Skin of body (tissue), 2 donors: ENCODE data around the gene ABCG1. TPM values are rescaled to one million over a fixed set of nuclear protein-coding genes. Genes with fewer than 3 reads are reported as not detected.
"Not testable (repeated sequence)": the region's sequence is repeated elsewhere in the genome, so short reads cannot be mapped to it uniquely, and the experiment has no call there.

Source experiments
- DNase-seq: peaks from one replicate; lab custom pipeline; 2025; lab: John Stamatoyannopoulos, UW
- total RNA-seq: library from RNA; depleted of rRNA; stranded (reverse); fragments of >200 nt; gene quantifications from one replicate; pipeline ENCODE4 v1.2.3, GENCODE V29; 2014

Gene ABCG1
- 19.2 TPM for total RNA-seq

- DNase-seq, result no peak
These were observed at the start of gene ABCG1 for GRCh38 chr21:42218836-42219605. TSS of gene ABCG1 (plus strand) at chr21:42219140. CDS start at chr21:42219263, 123 bp downstream.

GRCh38 chr21:42169758-42170157 lies 49.2 kb upstream of the ABCG1 start:
- DNase-seq, result no peak

GRCh38 chr21:42171091-42172053 lies 47.6 kb upstream of the ABCG1 start:
- peak; percentile 8 for DNase-seq

DNA sequence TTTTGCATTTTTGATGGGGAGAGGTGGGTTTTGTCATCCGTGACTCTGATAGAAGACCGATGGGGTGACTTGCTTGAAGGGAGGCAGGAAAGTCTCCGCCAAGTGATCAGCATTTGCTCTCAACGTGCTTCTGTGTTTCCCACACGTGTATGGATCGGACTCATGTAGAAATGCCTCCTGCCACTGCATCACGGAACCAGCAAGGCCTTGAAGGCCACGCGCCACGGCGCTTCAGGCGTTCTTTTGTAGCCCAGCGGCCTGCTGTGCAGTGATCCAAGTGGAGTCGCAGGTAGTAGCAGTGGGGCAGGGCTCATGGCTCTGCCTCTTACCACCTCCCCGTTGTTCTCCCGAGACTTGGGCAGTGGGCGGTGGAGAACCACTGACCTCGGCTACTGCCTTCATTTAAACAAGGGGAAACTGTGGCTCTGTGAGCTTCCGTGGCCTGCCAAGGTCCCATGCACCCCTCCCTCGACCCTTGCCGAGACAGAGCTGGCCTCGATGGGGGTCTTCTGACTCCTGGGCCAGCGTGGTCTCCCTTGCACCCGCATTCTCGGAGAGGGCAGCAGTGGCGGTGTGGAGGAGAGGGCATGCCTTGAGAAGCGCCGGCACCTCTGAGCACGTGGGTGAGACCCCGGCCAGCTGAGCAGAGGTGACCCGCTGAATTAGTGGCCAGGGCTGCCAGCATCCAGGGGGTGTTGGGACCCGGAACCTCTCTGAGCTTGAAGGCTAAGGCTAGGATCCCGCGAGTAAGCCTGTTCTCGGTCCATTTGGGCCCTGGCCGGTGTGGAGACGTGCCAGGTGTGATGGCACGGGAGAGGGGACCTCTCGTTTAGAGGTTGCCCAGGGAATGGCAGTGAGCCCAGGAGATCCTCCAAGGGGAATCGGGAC lies 46.1 kb upstream of the ABCG1 start:
- DNase-seq, result no peak

DNA sequence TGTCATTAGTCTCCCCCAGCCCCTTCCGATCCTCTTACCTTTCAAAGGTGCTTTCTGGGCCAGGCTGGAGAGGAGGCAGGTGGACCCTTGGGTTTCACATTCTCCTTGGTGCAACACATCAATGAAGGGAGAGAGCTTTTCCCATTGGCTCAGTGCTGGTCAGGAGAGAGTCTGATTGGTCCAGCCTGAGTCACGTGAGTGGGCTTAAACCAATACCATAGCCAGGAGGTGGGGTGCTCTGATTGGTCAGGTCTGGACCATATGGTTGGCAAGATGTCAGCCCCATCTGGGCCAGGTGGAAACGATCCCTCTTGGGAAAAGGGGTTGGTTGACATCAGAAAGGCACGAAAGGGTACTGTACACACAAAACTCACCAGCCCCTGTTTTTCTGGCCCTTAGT lies 44.8 kb upstream of the ABCG1 start:
- no peak for DNase-seq

DNA sequence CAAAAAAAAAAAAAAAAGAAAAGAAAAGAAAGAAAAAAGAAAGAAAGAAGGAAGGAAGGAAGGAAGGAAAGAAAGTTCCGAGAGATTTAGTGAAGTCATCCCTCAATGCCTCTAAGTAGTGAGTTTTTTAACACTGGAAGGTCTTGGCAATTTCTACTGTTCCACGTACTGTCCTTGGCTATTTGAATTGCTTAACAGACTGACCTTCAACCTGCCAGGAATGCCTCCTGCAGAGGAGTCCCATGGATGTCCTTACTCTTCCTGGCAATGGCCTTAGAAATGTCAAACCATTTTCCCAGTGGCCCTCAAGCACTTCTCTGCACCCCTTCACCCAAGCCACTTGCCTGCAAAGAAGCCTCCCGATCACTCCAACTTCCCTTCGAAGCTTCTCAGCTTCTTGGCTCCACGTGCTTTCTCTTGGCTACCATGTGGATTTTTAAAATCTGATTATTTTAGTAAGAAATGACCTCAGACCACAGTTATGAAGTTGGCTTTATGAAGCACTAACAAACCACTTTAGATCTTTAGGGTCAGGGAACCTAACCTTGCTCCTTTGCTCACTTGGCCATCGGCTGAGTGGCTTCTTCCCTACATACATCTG lies 43.7 kb upstream of the ABCG1 start:
- DNase-seq, result no peak

- DNase-seq, result peak; percentile 80
These were observed 42.1 kb upstream of the ABCG1 start for GRCh38 chr21:42176859-42177258.

GRCh38 chr21:42179316-42179715 lies 39.6 kb upstream of the ABCG1 start:
- DNase-seq, result no peak

DNA sequence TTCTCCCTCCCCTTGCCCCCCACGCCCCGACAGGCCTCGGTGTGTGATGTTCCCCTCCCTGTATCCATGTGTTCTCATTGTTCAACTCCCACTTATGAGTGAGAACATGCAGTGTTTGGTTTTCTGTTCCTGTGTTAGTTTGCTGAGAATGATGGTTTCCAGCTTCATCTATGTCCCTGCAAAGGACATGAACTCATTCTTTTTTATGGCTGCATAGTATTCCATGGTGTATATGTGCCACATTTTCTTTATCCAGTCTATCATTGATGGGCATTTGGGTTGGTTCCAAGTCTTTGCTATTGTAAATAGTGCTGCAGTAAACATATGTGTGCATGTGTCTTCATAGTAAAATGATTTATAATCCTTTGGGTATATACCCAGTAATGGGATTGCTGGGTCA lies 38.9 kb upstream of the ABCG1 start:
- not testable (repeated sequence) for DNase-seq

GRCh38 chr21:42182713-42183371 lies 36.1 kb upstream of the ABCG1 start:
- no peak for DNase-seq

- no peak for DNase-seq
These were observed 35.3 kb upstream of the ABCG1 start for GRCh38 chr21:42183374-42184266.

GRCh38 chr21:42186591-42186990 lies 32.3 kb upstream of the ABCG1 start:
- DNase-seq, result no peak

GRCh38 chr21:42187976-42188653 lies 30.8 kb upstream of the ABCG1 start:
- no peak for DNase-seq

- DNase-seq, result no peak
These were observed 30.3 kb upstream of the ABCG1 start for GRCh38 chr21:42188663-42189062.

DNA sequence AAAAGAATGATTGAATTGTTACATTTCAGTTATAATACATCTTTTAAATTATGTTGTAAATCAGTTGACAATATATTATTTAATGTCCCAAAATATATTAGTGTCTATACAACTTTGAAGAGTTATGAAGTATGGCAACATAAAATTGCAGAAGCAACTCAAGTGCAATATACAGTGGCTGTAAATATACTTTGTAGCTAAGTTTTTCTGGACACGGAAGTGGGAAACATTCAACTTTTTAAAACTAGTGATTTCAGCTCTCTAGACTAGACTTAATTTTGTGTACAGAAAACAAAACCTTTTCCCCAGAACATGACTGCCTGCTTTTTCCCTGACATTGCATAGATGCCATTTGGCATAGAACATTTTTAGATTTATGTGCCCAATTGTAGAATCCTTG lies 29.5 kb upstream of the ABCG1 start:
- DNase-seq, result no peak

- no peak for DNase-seq
These were observed 29.0 kb upstream of the ABCG1 start for GRCh38 chr21:42189860-42190485.

DNA sequence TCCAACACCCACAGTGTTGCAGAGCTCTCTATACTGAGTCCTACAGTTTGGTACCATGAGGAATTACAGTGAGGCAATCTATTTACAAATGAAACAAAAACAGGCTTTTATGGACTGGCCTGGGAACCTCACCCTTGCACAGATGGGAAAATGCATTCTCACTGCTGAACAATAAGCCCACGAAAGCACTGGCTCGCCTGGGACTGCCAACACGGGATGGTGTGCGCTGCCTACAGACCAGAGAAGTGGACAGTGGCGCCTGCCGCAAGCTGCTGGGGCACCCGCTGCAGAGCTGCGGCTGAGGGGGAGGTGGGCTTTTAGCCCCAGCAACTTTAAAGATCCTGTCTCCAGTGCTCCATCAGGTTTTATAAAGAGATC lies 28.5 kb upstream of the ABCG1 start:
- no peak for DNase-seq

- no peak for DNase-seq
These were observed 27.9 kb upstream of the ABCG1 start for GRCh38 chr21:42191064-42191463.
